Activated CD4-positive, alpha-beta T cell treated with anti-CD3 and anti-CD28 coated beads, Interleukin-2, amount 10 ng/mL, durations not matched to agents 24 days and 14 days (primary cell): ENCODE results near the gene DEDD. TPM values are rescaled to one million over a fixed set of nuclear protein-coding genes. Genes with fewer than 3 reads are reported as not detected.

Source experiments
- DNase-seq: peaks from one replicate; pipeline ENCODE4 v3.0.0; 2022
- H3K27ac Mint-ChIP-seq: one replicate; pipeline ENCODE4 v1.8.0; 2022; ENCODE audit warnings: mild to moderate bottlenecking, mixed read lengths
- H3K27me3 Mint-ChIP-seq: one replicate; pipeline ENCODE4 v1.8.0; 2022; ENCODE audit warnings: mixed read lengths
- H3K36me3 Mint-ChIP-seq: one replicate; pipeline ENCODE4 v1.8.0; 2022; ENCODE audit warnings: low read depth, mild to moderate bottlenecking, mixed read lengths
- H3K4me1 Mint-ChIP-seq: one replicate; pipeline ENCODE4 v1.8.0; 2021; ENCODE audit warnings: mixed read lengths
- H3K4me3 Mint-ChIP-seq: one replicate; pipeline ENCODE4 v1.8.0; 2022; ENCODE audit warnings: mild to moderate bottlenecking, moderate library complexity, mixed read lengths
- H3K9me3 Mint-ChIP-seq: one replicate; pipeline ENCODE4 v1.8.0; 2021; ENCODE audit warnings: mixed read lengths
- intact Hi-C: fragments of 100-400 bp; cut with micrococcal nuclease; formaldehyde crosslinking; loops from one replicate; pipeline ENCODE4 v1.15.1; 2023
- total RNA-seq: library from RNA; stranded (reverse); gene quantifications from 2 replicates; pipeline ENCODE4 v1.2.3, GENCODE V29; 2022

Gene DEDD
- total RNA-seq, 1 donor from 2014 or later = 46.2 TPM

DNA sequence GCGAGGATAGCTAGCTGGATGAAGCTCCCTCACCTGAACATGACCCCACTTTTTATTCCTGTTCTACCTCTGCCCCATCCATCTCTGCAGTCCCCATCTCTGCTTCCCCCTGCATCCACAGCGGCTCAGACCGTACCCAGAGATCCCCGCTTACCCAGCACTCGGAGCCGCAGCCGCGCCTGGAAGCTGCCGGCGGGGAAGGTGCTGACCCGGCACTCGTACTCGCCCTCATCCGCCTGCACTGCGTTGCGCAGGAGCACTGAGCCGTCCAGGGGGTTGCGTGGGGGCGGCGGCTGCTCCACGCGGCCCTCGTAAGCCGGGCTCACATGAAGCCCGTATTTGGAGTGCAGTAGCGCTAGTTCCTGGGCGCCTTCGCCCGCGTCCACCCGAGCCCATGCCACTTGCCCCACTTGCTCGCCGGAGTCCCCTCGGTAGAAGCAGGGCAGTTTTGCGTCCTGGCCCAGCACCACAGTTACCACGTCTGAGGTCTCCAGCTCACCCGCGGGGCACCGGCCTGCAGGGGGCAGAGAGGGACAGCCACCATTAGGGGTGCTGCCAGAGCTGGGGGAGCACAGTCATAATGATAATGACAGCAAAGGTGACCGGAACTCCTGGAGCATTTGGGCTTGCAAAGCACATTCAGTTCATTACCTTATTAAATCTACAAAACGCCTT is 52.9 kb downstream of the DEDD start:
- Mint-ChIP-seq H3K4me1 (peaks cover 11% of the 10 kb centered on the region), H3K4me3 (no peak overlapping the region), H3K36me3 (no peaks in the 10 kb centered on the region), H3K9me3 (no peaks in the 10 kb centered on the region), H3K27ac (no peak overlapping the region), H3K27me3 (no peaks in the 10 kb centered on the region)
- intact Hi-C loops = no loop called here
- DNase-seq = no peak

DNA sequence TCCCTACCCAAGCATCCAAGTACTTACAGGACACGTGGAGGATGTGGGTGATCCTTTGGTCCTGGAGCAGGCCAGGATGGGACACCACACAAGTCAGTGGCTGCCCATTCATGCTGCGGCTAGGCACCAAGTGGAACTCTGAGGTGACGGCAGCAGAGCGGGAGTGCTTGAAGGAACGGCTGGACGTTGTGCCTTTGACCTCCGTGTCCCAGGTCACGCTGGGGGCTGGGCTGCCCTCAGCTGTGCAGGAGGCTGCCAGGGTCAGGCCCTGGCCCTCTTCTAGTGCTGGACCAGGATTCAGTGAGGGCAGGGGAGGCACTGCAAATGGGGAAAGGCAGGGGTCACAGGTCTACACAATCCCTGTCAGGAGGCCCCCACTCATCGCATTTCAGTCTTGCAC is 55.0 kb downstream of the DEDD start:
- H3K4me3 Mint-ChIP-seq = no peak overlapping the region
- no peaks in the 10 kb centered on the region for H3K27me3 Mint-ChIP-seq
- H3K4me1 Mint-ChIP-seq = peaks cover 17% of the 10 kb centered on the region
- intact Hi-C loops = no loop called here
- no peak for DNase-seq
- no peak overlapping the region for H3K27ac Mint-ChIP-seq
- no peaks in the 10 kb centered on the region for H3K36me3 Mint-ChIP-seq
- no peaks in the 10 kb centered on the region for H3K9me3 Mint-ChIP-seq

DNA sequence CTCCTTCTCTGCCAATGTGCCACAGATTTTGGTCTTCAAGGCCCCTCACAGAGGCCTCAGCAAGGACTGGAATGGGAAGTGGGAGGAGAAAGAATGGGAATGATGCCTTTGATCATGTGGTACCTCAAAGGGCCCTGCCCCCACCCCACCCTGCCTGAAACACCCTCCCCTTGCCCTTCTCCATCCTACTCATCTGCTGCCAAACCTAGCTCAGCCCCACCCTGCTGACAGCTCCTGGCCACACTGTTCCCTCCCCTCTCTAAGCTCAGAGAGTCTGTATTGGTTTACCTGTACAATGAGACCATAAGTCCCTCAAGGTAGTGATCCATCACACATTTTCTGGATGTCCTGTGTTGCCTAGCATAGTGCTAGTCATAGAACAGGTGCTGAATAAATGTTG is 56.1 kb downstream of the DEDD start:
- no peaks in the 10 kb centered on the region for H3K27me3 Mint-ChIP-seq
- intact Hi-C loops = no loop called here
- DNase-seq = no peak
- H3K27ac Mint-ChIP-seq = no peak overlapping the region
- H3K9me3 Mint-ChIP-seq = no peaks in the 10 kb centered on the region
- H3K36me3 Mint-ChIP-seq = no peaks in the 10 kb centered on the region
- peaks cover 21% of the 10 kb centered on the region for H3K4me1 Mint-ChIP-seq
- H3K4me3 Mint-ChIP-seq = no peak overlapping the region

DNA sequence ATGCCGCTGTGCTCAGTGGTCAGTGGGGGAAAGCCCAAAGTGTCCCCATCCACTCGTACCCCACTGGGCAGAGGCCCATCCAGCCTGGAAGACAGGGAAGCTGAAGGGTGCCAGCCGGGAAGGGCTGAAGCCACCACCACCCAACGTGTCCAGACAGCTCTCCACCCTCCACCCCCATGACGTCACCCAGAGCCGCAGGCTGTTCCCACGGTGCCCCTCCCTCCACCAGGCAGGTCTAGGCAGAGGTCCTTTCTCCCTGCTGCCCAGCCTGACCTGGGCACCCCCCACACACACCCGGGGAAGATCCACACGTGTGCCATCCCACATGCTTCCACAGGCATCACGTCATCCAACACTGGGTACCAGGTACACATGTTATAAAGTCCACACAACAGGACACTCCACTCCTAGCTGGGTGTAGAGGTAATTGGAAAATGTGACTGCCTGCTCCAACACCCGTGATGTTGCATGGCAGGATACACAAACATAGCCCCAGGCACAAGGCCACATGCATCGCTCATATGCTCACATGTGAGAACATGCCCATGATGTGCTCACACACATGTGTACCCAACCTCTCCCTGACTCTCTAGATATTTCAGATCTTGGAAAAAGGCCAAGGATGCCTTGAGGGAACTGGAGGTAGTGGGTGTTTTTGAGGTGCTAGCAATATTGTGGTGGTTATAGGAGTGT is 57.6 kb downstream of the DEDD start:
- no peak for DNase-seq
- H3K4me3 Mint-ChIP-seq = no peak overlapping the region
- H3K27me3 Mint-ChIP-seq = no peaks in the 10 kb centered on the region
- peaks cover 29% of the 10 kb centered on the region for H3K4me1 Mint-ChIP-seq
- intact Hi-C loops = no loop called here
- no peak overlapping the region for H3K27ac Mint-ChIP-seq
- no peaks in the 10 kb centered on the region for H3K36me3 Mint-ChIP-seq
- no peaks in the 10 kb centered on the region for H3K9me3 Mint-ChIP-seq

DNA sequence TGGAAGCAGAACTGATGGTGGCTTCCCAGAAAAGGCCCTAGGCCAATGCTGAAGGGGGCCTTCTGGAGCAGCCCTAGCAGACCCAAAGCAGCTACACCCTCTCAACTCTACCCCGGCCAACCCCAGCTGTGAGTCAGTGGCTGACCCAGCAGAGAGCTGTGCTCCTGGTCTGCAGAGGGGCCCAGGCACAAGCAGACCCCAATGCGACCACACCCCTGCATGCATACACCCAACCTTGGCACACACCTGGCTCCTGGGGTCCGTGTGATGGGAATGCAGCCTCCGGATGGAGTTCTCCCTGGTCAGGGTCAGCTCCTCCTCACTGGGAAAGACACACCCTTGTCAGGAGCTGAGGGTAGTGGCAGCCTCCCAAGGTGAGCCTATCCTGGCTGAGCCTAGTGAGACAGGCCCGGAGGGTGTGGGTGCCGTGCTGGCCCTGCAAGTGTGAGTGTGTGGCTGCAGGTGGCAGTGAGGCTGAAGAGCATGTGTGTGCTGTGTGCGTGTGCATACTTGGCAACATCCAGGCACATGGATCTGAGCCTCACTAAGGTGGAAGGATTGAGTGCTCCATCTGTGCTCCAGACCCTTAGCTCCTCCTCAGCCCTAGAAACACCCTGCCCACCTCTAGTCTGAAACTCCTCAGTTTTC is 58.9 kb downstream of the DEDD start:
- Mint-ChIP-seq H3K4me1 (peaks cover 35% of the 10 kb centered on the region), H3K4me3 (no peak overlapping the region), H3K27ac (peak overlapping the region; percentile 63), H3K27me3 (no peaks in the 10 kb centered on the region), H3K9me3 (no peaks in the 10 kb centered on the region), H3K36me3 (peaks cover 4% of the 10 kb centered on the region)
- intact Hi-C loops = no loop called here
- no peak for DNase-seq

DNA sequence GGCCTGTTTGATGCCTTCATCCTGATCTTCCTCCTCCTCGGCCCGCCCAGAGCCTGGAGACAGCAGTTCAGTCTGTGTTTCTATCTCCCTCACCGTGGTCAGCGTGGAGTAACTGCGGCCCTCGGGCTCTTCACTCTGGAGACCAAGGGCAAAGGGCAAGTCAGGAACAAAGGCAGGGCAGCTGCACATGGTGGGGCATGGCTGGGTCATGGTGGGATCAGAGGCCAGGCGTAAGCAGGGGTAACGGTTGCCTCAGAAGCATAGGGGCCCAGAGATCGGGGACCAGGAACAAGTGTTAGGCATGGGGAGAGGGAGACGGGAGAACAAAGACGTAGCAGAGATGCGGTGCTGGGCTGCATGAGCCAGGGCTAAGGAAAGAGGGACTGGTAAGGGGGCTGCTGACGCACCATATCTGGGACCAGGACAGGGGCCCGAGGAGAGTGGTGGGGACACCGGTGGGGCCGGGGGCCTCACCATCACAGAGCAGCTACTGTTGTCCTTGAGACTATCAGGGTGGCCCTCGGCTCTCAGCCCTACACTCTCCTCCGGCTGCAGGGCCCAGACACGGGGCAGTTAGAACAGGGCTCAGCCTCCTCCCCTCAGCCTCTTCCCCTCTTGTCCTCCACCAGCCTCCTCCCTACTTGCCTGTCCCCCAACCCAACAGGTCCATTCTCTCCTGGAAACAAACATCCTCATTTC is 59.6 kb downstream of the DEDD start:
- H3K4me3 Mint-ChIP-seq = no peak overlapping the region
- intact Hi-C loops = loop anchor here (1.0 kb wide), 1 partner anchor 24 kb away; no protein-coding TSS in a partner anchor
- DNase-seq = no peak
- H3K27me3 Mint-ChIP-seq = no peaks in the 10 kb centered on the region
- H3K9me3 Mint-ChIP-seq = no peaks in the 10 kb centered on the region
- peaks cover 10% of the 10 kb centered on the region for H3K36me3 Mint-ChIP-seq
- H3K27ac Mint-ChIP-seq = peak overlapping the region; percentile 63
- peaks cover 39% of the 10 kb centered on the region for H3K4me1 Mint-ChIP-seq

DNA sequence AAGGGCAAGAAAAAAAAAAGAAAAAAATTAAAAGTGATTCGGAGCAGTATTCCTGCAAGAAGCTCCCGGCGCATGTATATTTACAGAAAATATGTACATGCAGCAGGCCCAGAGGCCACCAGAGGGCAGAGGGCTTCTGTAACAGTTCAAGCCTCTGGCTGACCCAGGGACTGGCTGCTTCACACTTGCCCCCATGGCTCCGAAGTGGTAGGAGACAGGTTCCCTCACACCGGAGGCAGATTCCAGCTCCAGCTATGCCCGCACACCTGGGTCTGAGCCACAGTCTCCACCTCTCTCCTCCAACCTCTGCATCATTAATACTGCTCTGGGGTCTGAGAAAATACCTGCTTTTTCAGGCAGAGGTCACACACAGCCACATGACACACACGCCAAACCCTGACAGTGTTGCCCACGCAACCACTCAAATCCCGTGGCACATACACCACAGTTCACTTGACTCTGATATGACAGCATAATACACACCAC is 60.5 kb downstream of the DEDD start:
- peak; percentile 86 for DNase-seq
- Mint-ChIP-seq H3K27ac (peak overlapping the region; percentile 69), H3K36me3 (peaks cover 15% of the 10 kb centered on the region), H3K9me3 (no peaks in the 10 kb centered on the region), H3K4me1 (peaks cover 47% of the 10 kb centered on the region), H3K4me3 (no peak overlapping the region), H3K27me3 (no peaks in the 10 kb centered on the region)
- intact Hi-C loops = loop anchor here (1.0 kb wide), 1 partner anchor 25 kb away; no protein-coding TSS in a partner anchor

Other genes with a start within 250 kb of the DEDD start
- not detected in 2 replicates for gene ITLN1, start 247.5 kb downstream of the DEDD start, total RNA-seq
- not detected in 2 replicates for gene ITLN2, start 177.9 kb downstream of the DEDD start, total RNA-seq
- 9.1 and 21.4 TPM in 2 replicates for gene F11R, start 111.5 kb downstream of the DEDD start, total RNA-seq
- gene TSTD1, start 93.7 kb downstream of the DEDD start, total RNA-seq = 41.7 and 49.7 TPM in 2 replicates
- 46.5 and 48.6 TPM in 2 replicates for gene USF1, start 86.7 kb downstream of the DEDD start, total RNA-seq
- gene ARHGAP30, start 62.8 kb downstream of the DEDD start, total RNA-seq = 134 and 139 TPM in 2 replicates
- 0.05 TPM in 1 of 2 replicates, not detected in the other for gene NECTIN4, start 43.1 kb downstream of the DEDD start, total RNA-seq
- not detected in 2 replicates for gene KLHDC9, start 34.3 kb downstream of the DEDD start, total RNA-seq
- gene PFDN2, start 14.6 kb downstream of the DEDD start, total RNA-seq = 173 and 178 TPM in 2 replicates
- 46.7 and 48.2 TPM in 2 replicates for gene NIT1, start 14.6 kb downstream of the DEDD start, total RNA-seq
- 84.2 and 86.6 TPM in 2 replicates for gene UFC1, start 21.3 kb upstream of the DEDD start, total RNA-seq
- gene USP21, start 26.8 kb upstream of the DEDD start, total RNA-seq = 32.7 and 34.7 TPM in 2 replicates
- gene PPOX, start 33.8 kb upstream of the DEDD start, total RNA-seq = 28.6 and 31.1 TPM in 2 replicates
- gene B4GALT3, start 44.8 kb upstream of the DEDD start, total RNA-seq = 65.1 and 69.9 TPM in 2 replicates
- 0.33 and 0.66 TPM in 2 replicates for gene ADAMTS4, start 66.4 kb upstream of the DEDD start, total RNA-seq
- gene NDUFS2, start 69.7 kb upstream of the DEDD start, total RNA-seq = 88.4 and 89.6 TPM in 2 replicates
- gene FCER1G, start 82.6 kb upstream of the DEDD start, total RNA-seq = 0.63 TPM in 1 of 2 replicates, not detected in the other
- gene APOA2, start 91.0 kb upstream of the DEDD start, total RNA-seq = not detected in 2 replicates
- gene TOMM40L, start 93.4 kb upstream of the DEDD start, total RNA-seq = 25.6 and 28.4 TPM in 2 replicates
- gene NR1I3, start 105.5 kb upstream of the DEDD start, total RNA-seq = not detected in 2 replicates
- gene PCP4L1, start 126.1 kb upstream of the DEDD start, total RNA-seq = 0.14 TPM in 1 of 2 replicates, not detected in the other
- gene MPZ, start 177.3 kb upstream of the DEDD start, total RNA-seq = 2.8 and 3.0 TPM in 2 replicates
- gene SDHC, start 181.7 kb upstream of the DEDD start, total RNA-seq = 174 and 182 TPM in 2 replicates
- gene CFAP126, start 235.2 kb upstream of the DEDD start, total RNA-seq = not detected in 2 replicates